Vagina (tissue), 2 donors: Measurements from ENCODE around the gene CACNA1C.

Experiments
- CTCF ChIP-seq, 3 experiments: fragments of 450-650 bp in 2 of 3; fragments of 200-600 bp in 1 of 3; sonication (generic) in 1 of 3; IDR thresholded peaks; one replicate each; pipeline ENCODE4 v1.5.1; 2017 to 2019; ENCODE audit warnings: antibody characterized with exemption in 3 of 3, mild to moderate bottlenecking in 2 of 3, moderate library complexity in 2 of 3
- POLR2A ChIP-seq, 2 donors: fragments of 450-650 bp; IDR thresholded peaks; one replicate each; pipeline ENCODE4 v1.6.1; 2017; ENCODE audit warnings: antibody characterized with exemption in 2 of 2, mild to moderate bottlenecking in 2 of 2, moderate library complexity in 2 of 2
- POLR2AphosphoS5 ChIP-seq, 2 donors: sonication (generic); formaldehyde crosslinking; IDR thresholded peaks; one replicate each; pipeline ENCODE4 v1.9.0; 2017; ENCODE audit warnings: antibody characterized with exemption in 2 of 2, mild to moderate bottlenecking in 2 of 2, low read depth in 1 of 2; ENCODE audit not compliant: insufficient read depth in 1 of 2

GRCh38 chr12:2333491-2334195, 280.9 kb downstream of the CACNA1C start:
- TF ChIP-seq CTCF (IDR thresholded peaks at IDR 0.05): no peak
- TF ChIP-seq POLR2A (IDR thresholded peaks at IDR 0.05): no peak
- TF ChIP-seq POLR2AphosphoS5 (IDR thresholded peaks at IDR 0.05; ENCODE audit: insufficient read depth in 1 of 2, low read depth in 1 of 2): no peak
